MM.1S (cell line): ENCODE results near the gene KRTAP4-1.
"Not testable (repeated sequence)": the region's sequence is repeated elsewhere in the genome, so short reads cannot be mapped to it uniquely, and the experiment has no call there.

Experiments
- DNase-seq: peaks from one replicate; pipeline ENCODE4 v3.0.0-alpha.2; 2015
- H2AFZ ChIP-seq: fragments of 300-600 bp; sonication (generic); 2 replicates; pipeline ENCODE4 v1.6.0; 2016; ENCODE audit warnings: antibody characterized with exemption, low read length
- H3F3A ChIP-seq: fragments of 300-600 bp; sonication (generic); 2 replicates; pipeline ENCODE4 v1.6.1; 2016; ENCODE audit warnings: mild to moderate bottlenecking, antibody characterized with exemption, low read length, moderate library complexity, mixed read lengths; ENCODE audit not compliant: insufficient read depth
- H3K27ac ChIP-seq: fragments of 300-600 bp; sonication (generic); 2 replicates; pipeline ENCODE4 v1.5.1; 2016; ENCODE audit warnings: mild to moderate bottlenecking, low read length
- H3K27me3 ChIP-seq: fragments of 300-600 bp; sonication (generic); replicated peaks from 2 replicates; pipeline ENCODE4 v1.6.0; 2016; ENCODE audit warnings: low read length; ENCODE audit not compliant: insufficient read depth
- H3K36me3 ChIP-seq: fragments of 300-600 bp; sonication (generic); replicated peaks from 2 replicates; pipeline ENCODE4 v1.6.1; 2016; ENCODE audit warnings: mild to moderate bottlenecking, low read length, mixed read lengths; ENCODE audit not compliant: insufficient read depth
- H3K4me1 ChIP-seq: fragments of 300-600 bp; sonication (generic); 2 replicates; pipeline ENCODE4 v1.6.1; 2016; ENCODE audit warnings: low read length, mixed read lengths
- H3K4me2 ChIP-seq: fragments of 300-600 bp; sonication (generic); 2 replicates; pipeline ENCODE4 v1.6.0; 2016; ENCODE audit warnings: low read depth, low read length
- H3K4me3 ChIP-seq: fragments of 300-600 bp; sonication (generic); 2 replicates; pipeline ENCODE4 v1.5.1; 2016; ENCODE audit warnings: low read length, mixed read lengths
- H3K79me2 ChIP-seq: fragments of 300-600 bp; sonication (generic); 2 replicates; pipeline ENCODE4 v1.6.1; 2016; ENCODE audit warnings: mixed run types, low read length, mixed read lengths
- H3K9ac ChIP-seq: fragments of 300-600 bp; sonication (generic); 2 replicates; pipeline ENCODE4 v1.6.1; 2016; ENCODE audit warnings: low read length, mixed read lengths
- H3K9me2 ChIP-seq: fragments of 300-600 bp; sonication (generic); replicated peaks from 2 replicates; pipeline ENCODE4 v1.6.1; 2016; ENCODE audit warnings: mild to moderate bottlenecking, low read length, mixed read lengths; ENCODE audit not compliant: insufficient read depth
- H3K9me3 ChIP-seq: fragments of 300-600 bp; sonication (generic); replicated peaks from 2 replicates; pipeline ENCODE4 v1.6.1; 2016; ENCODE audit warnings: mild to moderate bottlenecking, low read length, mixed read lengths; ENCODE audit not compliant: insufficient read depth
- H4K20me1 ChIP-seq: fragments of 300-600 bp; sonication (generic); 2 replicates; pipeline ENCODE4 v1.6.1; 2016; ENCODE audit warnings: mild to moderate bottlenecking, low read length, moderate library complexity, mixed read lengths; ENCODE audit not compliant: insufficient read depth
- EZH2 ChIP-seq: fragments of 300-600 bp; sonication (generic); optimal IDR thresholded peaks from 2 replicates; pipeline ENCODE3; 2017; ENCODE audit warnings: low read depth, mild to moderate bottlenecking, antibody characterized with exemption, low read length, mixed read lengths
- EZH2phosphoT487 ChIP-seq: fragments of 300-600 bp; sonication (generic); IDR thresholded peaks from 2 replicates; pipeline ENCODE4 v1.6.1; 2018; ENCODE audit warnings: antibody characterized with exemption, low read length
- TF ChIP-seq, protein P1 (sequence below): fragments of 300-600 bp; sonication (generic); IDR thresholded peaks from 2 replicates; pipeline ENCODE4 v1.5.1; 2016; ENCODE audit warnings: antibody characterized with exemption, low read length, mixed read lengths

Gene KRTAP4-1

DNA sequence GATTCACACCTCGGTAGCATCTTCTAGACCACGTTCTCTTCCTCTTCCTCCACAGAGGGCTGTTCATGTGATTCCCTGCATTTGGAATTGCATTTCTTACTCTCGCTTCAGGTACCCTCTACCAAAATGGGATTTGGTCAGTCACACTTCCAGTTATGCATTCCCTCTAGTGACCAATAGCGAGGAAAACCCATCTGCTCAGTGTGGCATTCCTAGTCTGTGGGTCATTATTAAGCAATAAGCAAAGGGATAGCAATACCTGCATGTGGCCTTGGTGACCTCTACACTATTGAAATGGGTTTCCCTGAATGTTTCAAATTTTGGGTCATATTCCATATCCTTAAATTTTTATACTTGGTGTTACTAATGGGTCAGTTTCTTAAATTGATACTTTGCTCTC is 34.7 kb downstream of the KRTAP4-1 start:
- Histone ChIP-seq H3K4me3 (no peak overlapping the region), H3K9me3 (no peaks in the 10 kb centered on the region), H3K79me2 (no peaks in the 10 kb centered on the region), H3K27ac (no peak overlapping the region), H3K4me1 (no peaks in the 10 kb centered on the region), H2AFZ (no peak overlapping the region), H3K4me2 (no peak overlapping the region), H3K27me3 (no peaks in the 10 kb centered on the region), H3F3A (no peaks in the 10 kb centered on the region), H4K20me1 (no peaks in the 10 kb centered on the region), H3K9ac (no peak overlapping the region), H3K36me3 (no peaks in the 10 kb centered on the region), H3K9me2 (no peaks in the 10 kb centered on the region)
- TF ChIP-seq EZH2phosphoT487 (no peak), EZH2 (no peak)
- TF ChIP-seq, protein P1, sequence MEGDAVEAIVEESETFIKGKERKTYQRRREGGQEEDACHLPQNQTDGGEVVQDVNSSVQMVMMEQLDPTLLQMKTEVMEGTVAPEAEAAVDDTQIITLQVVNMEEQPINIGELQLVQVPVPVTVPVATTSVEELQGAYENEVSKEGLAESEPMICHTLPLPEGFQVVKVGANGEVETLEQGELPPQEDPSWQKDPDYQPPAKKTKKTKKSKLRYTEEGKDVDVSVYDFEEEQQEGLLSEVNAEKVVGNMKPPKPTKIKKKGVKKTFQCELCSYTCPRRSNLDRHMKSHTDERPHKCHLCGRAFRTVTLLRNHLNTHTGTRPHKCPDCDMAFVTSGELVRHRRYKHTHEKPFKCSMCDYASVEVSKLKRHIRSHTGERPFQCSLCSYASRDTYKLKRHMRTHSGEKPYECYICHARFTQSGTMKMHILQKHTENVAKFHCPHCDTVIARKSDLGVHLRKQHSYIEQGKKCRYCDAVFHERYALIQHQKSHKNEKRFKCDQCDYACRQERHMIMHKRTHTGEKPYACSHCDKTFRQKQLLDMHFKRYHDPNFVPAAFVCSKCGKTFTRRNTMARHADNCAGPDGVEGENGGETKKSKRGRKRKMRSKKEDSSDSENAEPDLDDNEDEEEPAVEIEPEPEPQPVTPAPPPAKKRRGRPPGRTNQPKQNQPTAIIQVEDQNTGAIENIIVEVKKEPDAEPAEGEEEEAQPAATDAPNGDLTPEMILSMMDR, result no peak
- DNase-seq, result no peak

DNA sequence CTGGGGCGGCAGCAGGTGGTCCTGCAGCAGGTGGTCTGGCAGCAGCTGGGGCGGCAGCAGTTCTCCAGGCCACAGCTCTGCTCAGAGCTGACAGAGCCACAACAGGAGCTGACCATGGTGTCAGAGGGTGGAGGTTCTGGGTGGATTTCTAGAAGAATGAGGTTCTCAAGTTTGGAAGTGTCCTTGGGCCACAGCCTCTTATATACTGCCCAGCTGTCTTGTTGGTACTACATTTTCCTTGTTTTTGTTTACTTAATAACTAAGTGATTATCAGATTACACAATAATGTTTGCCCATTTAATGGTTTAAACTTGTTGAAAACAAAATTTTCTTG is 35.1 kb downstream of the KRTAP4-1 start, which contains the start of gene KRTAP4-5:
TSS of gene KRTAP4-5 (minus strand) at position 174 of the 334 bp plus-strand sequence. CDS start at position 116, 58 bp downstream.
- no peaks in the 10 kb centered on the region for H3K9me3 ChIP-seq
- no peak within 1 kb of the TSS for H3K4me2 ChIP-seq
- H3K27ac ChIP-seq, result no peak within 1 kb of the TSS
- TF ChIP-seq EZH2phosphoT487 (no peak), EZH2 (no peak)
- TF ChIP-seq, protein P1, result no peak
- no peaks in the 10 kb centered on the region for H3K9me2 ChIP-seq
- H2AFZ ChIP-seq, result no peak within 1 kb of the TSS
- no peak within 1 kb of the TSS for H3K9ac ChIP-seq
- no peaks in the 10 kb centered on the region for H3K36me3 ChIP-seq
- no peaks in the 10 kb centered on the region for H3K27me3 ChIP-seq
- no peak within 1 kb of the TSS for H3K4me3 ChIP-seq
- H4K20me1 ChIP-seq, result no peaks in the 10 kb centered on the region
- DNase-seq, result no peak
- no peaks in the 10 kb centered on the region for H3K79me2 ChIP-seq
- H3K4me1 ChIP-seq, result no peaks in the 10 kb centered on the region
- H3F3A ChIP-seq, result no peaks in the 10 kb centered on the region

DNA sequence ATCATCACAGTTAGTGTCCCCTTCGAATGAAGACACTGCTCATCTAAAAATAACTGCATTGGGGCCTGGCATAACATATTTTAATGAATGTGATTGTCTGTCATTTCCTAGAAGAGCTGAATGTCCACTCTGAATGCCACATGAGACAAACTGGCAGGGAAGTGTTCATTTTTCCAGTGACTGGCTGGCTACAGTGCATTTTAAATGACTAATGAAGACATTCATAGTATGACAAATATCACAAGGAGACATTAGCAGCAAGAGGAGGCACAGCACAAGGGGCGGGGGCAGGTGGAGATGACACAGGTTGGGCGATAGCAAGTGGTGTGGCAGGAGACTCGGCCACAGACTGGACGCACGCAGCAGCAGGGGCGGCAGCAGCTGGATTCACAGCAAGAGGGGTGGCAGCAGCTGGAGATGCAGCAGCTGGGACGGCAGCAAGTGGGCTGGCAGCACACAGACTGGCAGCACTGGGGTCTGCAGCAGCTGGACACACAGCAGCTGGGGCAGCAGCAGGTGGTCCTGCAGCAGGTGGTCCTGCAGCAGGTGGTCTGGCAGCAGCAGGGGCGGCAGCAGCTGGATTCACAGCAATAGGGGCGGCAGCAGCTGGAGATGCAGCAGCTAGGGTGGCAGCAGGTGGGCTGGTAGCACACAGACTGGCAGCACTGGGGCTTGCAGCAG is 35.6 kb downstream of the KRTAP4-1 start:
- H3K9ac ChIP-seq, H3K4me3 ChIP-seq, H3K27me3 ChIP-seq, H3K4me1 ChIP-seq, H3K36me3 ChIP-seq, DNase-seq, H3K4me2 ChIP-seq, H3K9me3 ChIP-seq, H2AFZ ChIP-seq, H3F3A ChIP-seq, H3K79me2 ChIP-seq, H4K20me1 ChIP-seq, H3K9me2 ChIP-seq, H3K27ac ChIP-seq: not testable (repeated sequence)

DNA sequence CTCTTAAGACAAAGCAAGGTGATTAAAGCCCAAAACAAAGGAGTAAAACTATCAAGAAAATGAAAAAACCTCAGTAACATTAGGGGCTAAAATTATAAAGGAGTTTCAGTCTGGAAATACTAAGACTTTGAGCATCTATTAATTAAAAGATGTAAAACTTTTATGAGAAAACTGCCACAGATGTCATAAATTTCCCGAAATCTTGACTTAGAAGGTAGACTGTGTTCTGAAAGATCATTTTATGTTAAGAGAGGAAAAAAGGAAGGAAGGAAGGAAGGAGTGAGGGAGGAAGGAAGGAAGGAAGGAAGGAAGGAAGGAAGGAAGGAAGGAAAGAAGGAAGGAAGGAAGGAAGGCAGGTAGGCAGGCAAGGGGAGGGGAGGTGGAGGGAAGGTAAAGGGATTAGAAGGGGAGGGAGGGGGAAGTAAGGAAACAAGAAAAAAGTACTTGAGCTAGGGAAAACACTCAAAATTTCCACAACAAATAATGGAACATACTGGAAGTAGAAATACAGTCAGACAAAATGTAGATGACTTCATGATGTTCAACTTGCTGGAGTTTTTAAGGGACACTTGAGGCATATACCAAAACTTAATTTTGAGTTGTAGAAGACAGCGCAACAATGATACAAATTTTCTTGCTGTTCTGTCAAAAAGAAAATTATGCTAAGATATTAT is 37.0 kb downstream of the KRTAP4-1 start:
- Histone ChIP-seq H3K27ac (no peak overlapping the region), H2AFZ (no peak overlapping the region), H3K4me2 (no peak overlapping the region), H3K4me3 (no peak overlapping the region), H3F3A (no peaks in the 10 kb centered on the region), H3K9me2 (no peaks in the 10 kb centered on the region), H3K9me3 (no peaks in the 10 kb centered on the region), H3K9ac (no peak overlapping the region), H3K36me3 (no peaks in the 10 kb centered on the region), H3K4me1 (no peaks in the 10 kb centered on the region), H3K79me2 (no peaks in the 10 kb centered on the region), H3K27me3 (no peaks in the 10 kb centered on the region), H4K20me1 (no peaks in the 10 kb centered on the region)
- DNase-seq, result no peak
- TF ChIP-seq, protein P1, result no peak
- no peak for TF ChIP-seq EZH2
- TF ChIP-seq EZH2phosphoT487, result no peak
